ENCODE measurements around the gene KCNH3.

- TF ChIP-seq CTCF (IDR thresholded peaks at IDR 0.05; ENCODE audit: extremely low read depth in 1 of 2, insufficient read depth in 1 of 2, low read depth in 1 of 2, low read length in 2 of 2): no peak
- no peak for TF ChIP-seq MYC (IDR thresholded peaks at IDR 0.05; ENCODE audit: low read depth, low read length)
- TF ChIP-seq POLR2A (IDR thresholded peaks at IDR 0.05; ENCODE audit: low read depth, low read length): no peak
- TF ChIP-seq EZH2 (IDR thresholded peaks at IDR 0.05; ENCODE audit: borderline replicate concordance, low read depth, low read length, severe bottlenecking): peak; percentile 40
- TF ChIP-seq FOS (IDR thresholded peaks at IDR 0.05; ENCODE audit: borderline replicate concordance, insufficient read depth, low read length): no peak
- no peak for TF ChIP-seq MAX (IDR thresholded peaks at IDR 0.05; ENCODE audit: insufficient read depth, insufficient read length)
- no peak for TF ChIP-seq POLR2AphosphoS5 (IDR thresholded peaks at IDR 0.05; ENCODE audit: insufficient read depth, low read depth, low read length)
- no peak for TF ChIP-seq GATA2 (IDR thresholded peaks at IDR 0.05; ENCODE audit: insufficient read depth, insufficient read length, low read depth, low read length)
- TF ChIP-seq JUN (IDR thresholded peaks at IDR 0.05; ENCODE audit: borderline replicate concordance, insufficient read depth, insufficient read length, low read depth): no peak
Observed at GRCh38 chr12:49543221-49543913, 4.5 kb downstream of the KCNH3 start.

Data from endothelial cell of umbilical vein (primary cell).